Measurements from ENCODE around the gene CBLC.
"Not testable (repeated sequence)": the region's sequence is repeated elsewhere in the genome, so short reads cannot be mapped to it uniquely, and the experiment has no call there.

CBLC gene

DNA sequence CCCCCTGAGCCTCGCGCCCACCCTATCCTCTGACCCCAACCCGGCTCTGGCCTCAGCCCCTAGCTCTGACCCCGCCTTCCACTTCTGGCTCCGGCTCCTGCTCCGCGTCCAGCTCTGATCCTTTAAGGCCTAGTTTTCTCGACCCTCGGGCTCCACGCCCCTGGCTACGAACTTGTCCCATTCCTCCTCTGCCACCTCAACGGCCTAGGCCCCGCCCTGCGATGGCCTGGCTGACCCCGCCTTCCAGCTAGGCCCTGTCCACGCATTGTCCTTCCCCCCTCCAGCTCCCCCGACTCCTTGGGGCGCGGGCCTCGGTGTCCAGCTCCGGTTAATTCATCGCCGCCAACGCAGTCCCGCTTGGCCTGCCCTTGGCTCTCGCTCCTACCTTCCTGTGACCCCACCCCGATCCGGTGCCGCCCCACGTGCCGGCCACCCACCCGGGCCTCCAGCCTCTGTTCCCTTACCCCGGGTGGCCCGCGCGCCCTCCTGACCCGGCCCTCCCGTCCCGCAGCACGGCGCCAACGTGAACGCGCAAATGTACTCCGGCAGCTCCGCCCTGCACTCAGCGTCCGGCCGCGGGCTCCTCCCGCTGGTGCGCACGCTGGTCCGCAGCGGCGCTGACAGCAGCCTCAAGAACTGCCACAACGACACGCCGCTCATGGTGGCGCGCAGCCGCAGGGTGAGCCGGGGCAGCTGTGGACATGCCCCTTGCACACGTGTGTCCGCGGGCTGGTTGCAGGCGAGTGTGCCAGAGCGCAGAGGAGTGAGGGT, 19.8 kb upstream of the CBLC start:
- in situ Hi-C loops (cut with HindIII; ENCODE audit: low pct_ligation_motif_present, low pct_unique_long_range_greater_than_20kb, low sequenced_read_pairs): no loop called here
- no peak for DNase-seq

DNA sequence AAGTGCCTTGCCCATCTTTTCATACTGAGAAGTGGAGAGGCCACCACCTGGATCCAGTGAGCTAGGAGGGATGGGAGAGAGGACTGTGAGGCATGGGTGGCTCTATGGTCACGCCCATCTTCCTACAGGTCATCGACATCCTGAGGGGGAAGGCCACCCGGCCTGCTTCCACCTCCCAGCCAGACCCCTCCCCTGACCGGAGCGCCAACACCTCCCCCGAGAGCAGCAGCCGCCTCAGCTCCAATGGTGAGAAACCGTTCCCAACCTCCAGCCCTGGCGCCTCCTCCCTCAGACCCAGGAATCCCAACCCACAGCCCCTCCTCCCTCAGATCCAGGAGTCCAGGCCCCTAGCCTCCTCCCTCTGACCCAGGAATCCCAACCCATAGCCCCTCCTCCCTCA, 19.1 kb upstream of the CBLC start:
- DNase-seq: no peak
- in situ Hi-C loops (cut with HindIII; ENCODE audit: low pct_ligation_motif_present, low pct_unique_long_range_greater_than_20kb, low sequenced_read_pairs): no loop called here

- DNase-seq: no peak
- in situ Hi-C loops (cut with HindIII; ENCODE audit: low pct_ligation_motif_present, low pct_unique_long_range_greater_than_20kb, low sequenced_read_pairs): no loop called here
These were observed 18.4 kb upstream of the CBLC start for GRCh38 chr19:44759083-44759804.

DNA sequence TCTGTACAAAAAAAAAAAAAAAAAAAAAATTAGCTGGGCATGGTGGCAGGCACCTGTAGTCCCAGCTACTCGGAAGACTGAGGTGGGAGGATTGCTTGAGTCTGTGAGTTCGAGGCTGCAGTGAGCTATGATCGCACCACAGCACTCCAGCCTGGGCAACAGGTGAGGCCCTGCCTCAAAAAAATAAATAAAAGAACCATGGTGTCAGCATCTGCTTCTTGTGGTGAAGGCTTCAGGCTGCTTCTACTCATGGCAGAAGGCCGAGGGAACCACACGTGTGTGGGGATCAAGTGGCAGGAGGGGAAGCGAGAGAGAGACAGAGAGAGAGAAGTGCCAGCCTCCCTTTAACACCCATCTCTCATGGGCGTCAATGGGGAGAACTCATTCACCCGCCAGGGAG, 15.7 kb upstream of the CBLC start:
- in situ Hi-C loops (cut with HindIII; ENCODE audit: low pct_ligation_motif_present, low pct_unique_long_range_greater_than_20kb, low sequenced_read_pairs): no loop called here
- no peak for DNase-seq

DNA sequence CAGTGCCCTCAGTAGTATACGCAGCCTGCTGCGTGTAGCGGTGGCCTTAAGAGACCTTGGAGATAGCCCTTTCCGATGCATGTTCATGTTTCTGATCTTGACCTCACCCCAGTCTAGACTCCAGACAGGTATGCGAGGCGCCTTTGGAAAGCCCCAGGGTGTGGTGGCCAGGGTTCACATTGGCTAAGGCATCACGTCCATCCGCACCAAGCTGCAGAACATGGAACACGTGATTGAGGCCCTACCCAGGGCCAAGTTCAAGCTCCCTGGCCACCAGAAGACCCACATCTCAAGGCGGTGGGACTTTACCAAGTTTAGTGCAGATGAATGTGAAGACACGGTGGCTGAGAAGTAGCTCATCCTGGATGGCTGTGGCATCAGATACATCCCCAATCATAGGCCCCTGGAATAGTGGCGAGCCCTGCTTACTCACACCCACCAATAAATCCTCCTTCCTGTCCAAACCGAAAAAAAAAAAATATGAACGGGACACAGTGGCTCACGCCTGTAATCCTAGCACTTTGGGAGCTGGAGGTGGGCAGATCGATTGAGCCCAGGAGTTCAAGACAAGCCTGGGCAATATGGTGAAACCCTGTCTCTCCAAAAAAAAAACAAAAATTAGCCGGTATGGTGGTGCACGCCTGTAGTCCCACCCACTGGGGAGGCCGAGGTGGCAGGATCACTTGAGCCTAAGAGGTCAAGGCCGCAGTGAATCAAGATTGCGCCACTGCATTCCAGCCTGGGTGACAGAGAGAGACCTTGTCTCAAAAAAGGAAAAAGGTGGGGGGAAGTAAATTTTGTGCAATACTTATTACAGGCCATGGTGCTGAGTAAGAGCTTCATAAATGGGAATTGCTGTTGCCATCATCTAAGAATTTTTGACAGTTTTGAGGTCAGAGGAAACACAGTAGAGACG, 12.4 kb upstream of the CBLC start:
- no peak for DNase-seq
- in situ Hi-C loops (cut with HindIII; ENCODE audit: low pct_ligation_motif_present, low pct_unique_long_range_greater_than_20kb, low sequenced_read_pairs): no loop called here

DNA sequence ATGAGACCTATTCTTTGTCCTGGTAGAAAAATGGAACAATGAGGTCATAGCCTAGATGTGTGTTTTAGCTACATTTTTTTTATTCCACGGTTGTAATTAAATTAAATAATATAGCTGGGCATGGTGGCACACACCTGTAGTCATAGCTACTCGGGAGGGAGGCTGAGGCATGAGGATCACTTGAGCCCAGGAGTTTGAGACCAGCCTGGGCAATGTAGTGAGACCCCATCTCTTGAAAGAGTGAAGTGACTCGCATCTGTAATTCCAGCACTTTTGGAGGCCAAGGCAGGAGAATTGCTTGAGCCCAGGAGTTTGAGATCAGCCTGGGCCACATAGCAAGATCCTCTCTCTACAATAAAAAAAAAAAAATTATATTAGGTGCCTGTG, 11.7 kb upstream of the CBLC start:
- in situ Hi-C loops (cut with HindIII; ENCODE audit: low pct_ligation_motif_present, low pct_unique_long_range_greater_than_20kb, low sequenced_read_pairs): no loop called here
- no peak for DNase-seq

GRCh38 chr19:44767295-44768180, 10.2 kb upstream of the CBLC start:
- in situ Hi-C loops (cut with HindIII; ENCODE audit: low pct_ligation_motif_present, low pct_unique_long_range_greater_than_20kb, low sequenced_read_pairs): no loop called here
- DNase-seq: no peak

DNA sequence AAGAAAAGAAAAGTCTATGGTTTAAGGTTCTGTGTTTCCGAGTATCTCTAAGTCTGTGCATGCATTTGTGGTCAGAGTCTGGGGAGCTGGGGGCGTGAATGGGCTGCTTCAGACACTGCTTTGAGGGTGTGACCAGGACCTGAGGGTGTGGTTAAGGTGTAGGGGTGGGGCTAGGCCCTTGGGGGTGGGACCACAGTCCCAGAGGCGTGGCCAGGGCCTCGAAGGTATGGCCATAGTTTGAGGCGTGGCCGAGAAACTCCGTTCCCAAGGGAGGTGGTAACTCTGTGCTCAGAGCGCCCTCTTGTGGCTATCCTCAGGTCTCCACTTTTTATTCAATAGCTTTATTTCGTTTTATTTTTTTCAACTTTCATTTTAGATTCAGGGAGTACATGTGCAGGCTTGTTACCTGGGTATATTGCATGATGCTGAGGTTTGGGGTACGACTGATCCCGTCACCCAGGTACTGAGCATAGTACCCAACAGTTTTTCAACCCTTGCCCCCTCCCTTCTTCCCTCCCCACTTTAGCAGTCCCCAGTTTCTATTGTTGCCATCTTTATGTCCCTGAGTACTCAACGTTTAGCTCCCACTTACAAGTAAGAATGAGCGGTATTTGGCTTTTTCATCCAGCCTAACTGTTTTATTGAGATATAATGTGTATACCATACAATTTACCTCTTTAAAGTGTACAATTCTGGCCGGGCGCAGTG, 7.0 kb upstream of the CBLC start:
- in situ Hi-C loops (cut with HindIII; ENCODE audit: low pct_ligation_motif_present, low pct_unique_long_range_greater_than_20kb, low sequenced_read_pairs): no loop called here
- peak; percentile 90 for DNase-seq

DNA sequence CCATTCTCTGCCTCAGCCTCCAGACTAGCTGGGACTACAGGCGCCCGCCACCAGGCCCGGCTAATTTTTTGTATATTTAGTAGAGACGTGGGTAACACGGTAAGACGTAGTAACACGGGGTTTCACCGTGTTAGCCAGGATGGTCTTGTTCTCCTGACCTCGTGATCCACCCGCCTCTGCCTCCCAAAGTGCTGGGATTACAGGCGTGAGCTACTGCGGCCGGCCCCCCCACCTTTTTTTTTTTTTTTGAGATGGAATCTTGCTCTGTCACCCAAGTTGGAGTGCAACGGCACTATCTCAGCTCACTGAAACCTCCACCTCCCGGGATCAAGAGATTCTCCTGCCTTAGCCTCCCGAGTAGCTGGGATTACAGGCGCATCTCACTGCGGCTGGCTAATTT, 5.5 kb upstream of the CBLC start:
- DNase-seq; in situ Hi-C loops (cut with HindIII; ENCODE audit: low pct_ligation_motif_present, low pct_unique_long_range_greater_than_20kb, low sequenced_read_pairs): not testable (repeated sequence)

DNA sequence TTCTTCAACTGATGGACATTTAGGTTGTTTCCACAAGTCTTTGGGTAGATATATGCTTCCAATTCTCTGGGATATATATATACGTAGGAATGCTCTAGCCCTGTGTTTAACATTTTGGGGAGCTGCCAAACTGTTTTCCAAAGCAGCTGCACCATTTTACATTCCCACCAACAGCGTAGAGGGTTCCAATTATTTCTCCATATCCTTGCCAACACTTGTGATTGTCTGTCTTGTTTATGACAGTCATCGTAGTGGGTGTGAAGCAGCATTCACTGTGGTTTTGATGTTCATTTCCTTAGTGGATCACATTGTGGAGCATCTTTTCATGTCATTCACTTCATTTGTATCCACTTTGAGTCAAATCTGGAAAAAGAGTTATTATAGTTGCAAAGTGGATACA, 4.7 kb upstream of the CBLC start:
- DNase-seq: no peak
- in situ Hi-C loops (cut with HindIII; ENCODE audit: low pct_ligation_motif_present, low pct_unique_long_range_greater_than_20kb, low sequenced_read_pairs): no loop called here

DNA sequence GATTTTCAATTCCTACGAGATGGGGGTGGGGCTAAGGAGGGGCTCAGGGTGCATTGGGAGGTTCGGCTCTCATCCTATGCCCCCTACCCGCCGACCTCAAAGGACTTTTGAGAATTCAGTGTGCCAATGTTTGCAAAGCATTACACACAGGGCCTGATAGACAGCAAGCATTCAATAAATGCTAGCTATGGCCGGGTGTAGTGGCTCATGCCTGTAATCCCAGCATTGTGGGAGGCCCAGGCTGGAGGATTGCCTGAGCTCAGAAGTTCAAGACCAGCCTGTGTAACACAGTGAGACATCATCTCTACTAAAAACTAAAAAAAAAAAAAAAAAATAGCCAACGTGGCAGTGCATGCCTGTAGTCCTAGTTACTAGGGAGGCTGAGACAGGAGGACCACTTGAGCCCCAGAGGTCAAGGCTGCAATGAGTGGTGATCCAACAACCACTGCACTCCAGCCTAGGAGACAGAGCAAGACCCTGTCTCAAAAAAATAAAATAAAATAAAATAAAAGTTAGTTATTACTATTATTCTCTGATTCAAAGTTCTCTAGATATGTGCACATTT, 1.9 kb upstream of the CBLC start:
- DNase-seq: no peak

DNA sequence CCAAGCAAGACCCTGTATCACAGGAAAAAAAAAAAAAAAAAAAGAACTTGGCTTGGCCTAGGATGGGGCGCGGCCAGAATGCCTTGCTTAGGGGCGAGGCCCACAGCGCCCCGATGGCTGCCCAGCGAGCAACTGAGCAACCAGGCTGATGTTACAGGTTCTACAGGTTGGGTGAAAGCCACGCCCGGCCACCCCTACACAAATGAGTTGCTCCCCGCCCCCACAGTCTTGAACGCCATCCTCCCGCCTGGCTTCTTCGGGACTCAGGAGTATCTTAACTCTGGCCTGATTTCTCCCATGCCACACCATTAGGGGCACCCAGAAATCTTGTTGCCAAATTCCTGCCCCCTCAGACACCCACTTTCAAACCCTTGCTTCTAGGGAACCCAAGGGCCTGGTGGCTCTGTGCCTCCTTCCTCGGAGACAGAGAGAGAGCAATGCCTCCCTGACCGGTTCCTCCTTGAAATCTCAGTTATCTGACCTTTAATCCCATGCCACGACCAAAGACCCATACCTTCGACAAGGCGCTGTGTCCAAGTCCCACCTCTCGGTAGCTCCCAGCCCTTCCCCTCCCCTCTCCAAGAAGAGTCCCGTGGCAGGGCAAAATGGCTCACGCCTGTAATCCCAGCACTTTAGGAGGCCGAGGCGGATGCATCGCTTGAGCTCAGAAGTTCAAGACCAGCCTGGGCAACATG, 1.1 kb upstream of the CBLC start:
- in situ Hi-C loops (cut with HindIII; ENCODE audit: low pct_ligation_motif_present, low pct_unique_long_range_greater_than_20kb, low sequenced_read_pairs): no loop called here
- no peak for DNase-seq

More for the DNA sequence above, 1.9 kb upstream of the CBLC start:
- in situ Hi-C loops (cut with HindIII; ENCODE audit: low pct_ligation_motif_present, low pct_unique_long_range_greater_than_20kb, low sequenced_read_pairs): no loop called here

DNA sequence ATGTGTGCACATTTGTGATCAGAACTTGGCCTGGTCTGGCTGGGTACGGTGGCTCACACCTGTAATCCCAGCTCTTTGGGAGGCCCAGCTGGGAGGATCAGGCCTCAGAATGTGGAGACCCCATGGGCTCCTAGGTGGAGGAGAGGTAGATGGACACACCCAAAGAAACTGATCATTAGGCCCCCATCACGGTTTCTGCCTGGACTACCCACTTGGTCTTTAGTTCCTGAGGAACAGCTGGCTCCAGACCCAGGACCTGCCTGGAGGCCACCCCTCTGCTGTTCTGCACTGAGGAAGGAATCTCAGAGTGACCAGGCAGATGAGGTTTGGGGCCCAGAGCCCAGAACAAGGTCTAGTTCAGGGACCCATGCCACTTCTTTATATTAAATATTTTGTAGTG, 1.5 kb downstream of the CBLC start:
- DNase-seq: no peak
- in situ Hi-C loops (cut with HindIII; ENCODE audit: low pct_ligation_motif_present, low pct_unique_long_range_greater_than_20kb, low sequenced_read_pairs): no loop called here

- in situ Hi-C loops (cut with HindIII; ENCODE audit: low pct_ligation_motif_present, low pct_unique_long_range_greater_than_20kb, low sequenced_read_pairs): not testable (repeated sequence)
These were observed 4.0 kb downstream of the CBLC start for GRCh38 chr19:44781694-44782093.

DNA sequence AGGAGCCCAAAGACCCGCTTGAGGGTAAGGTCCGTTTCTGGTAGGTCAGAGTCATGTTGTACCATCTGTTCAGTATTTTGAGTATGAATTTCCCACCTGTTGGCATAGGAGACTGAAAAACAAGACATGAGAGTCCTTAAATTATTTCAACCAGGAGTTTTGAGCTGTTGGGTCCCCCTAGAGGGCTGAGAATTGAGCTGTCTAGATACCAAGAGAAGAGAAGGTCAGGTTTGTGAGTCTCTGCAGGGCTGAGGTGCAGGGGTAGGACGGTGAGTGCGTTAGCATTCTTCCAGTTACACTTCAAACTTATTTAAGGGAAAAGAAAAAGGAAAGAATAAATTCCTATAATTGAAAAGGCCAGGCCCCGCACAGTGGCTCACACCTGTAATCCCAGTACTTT, 5.0 kb downstream of the CBLC start:
- no peak for DNase-seq
- in situ Hi-C loops (cut with HindIII; ENCODE audit: low pct_ligation_motif_present, low pct_unique_long_range_greater_than_20kb, low sequenced_read_pairs): no loop called here

More at GRCh38 chr19:44781694-44782093, 4.0 kb downstream of the CBLC start:
- not testable (repeated sequence) for DNase-seq

GRCh38 chr19:44783545-44783944, 5.9 kb downstream of the CBLC start:
- in situ Hi-C loops (cut with HindIII; ENCODE audit: low pct_ligation_motif_present, low pct_unique_long_range_greater_than_20kb, low sequenced_read_pairs): no loop called here
- DNase-seq: no peak

GRCh38 chr19:44785271-44785670, 7.6 kb downstream of the CBLC start:
- in situ Hi-C loops (cut with HindIII; ENCODE audit: low pct_ligation_motif_present, low pct_unique_long_range_greater_than_20kb, low sequenced_read_pairs): no loop called here
- no peak for DNase-seq
